A549 (cell line): ENCODE results near the gene NKAIN2. TPM values are rescaled to one million over a fixed set of nuclear protein-coding genes. Genes with fewer than 3 reads are reported as not detected.
"Not testable (repeated sequence)": the region's sequence is repeated elsewhere in the genome, so short reads cannot be mapped to it uniquely, and the experiment has no call there.

Experiments used
- ATAC-seq, 2 experiments: fragments of 200-7000 bp in 1 of 2; fragments of >200 bp in 1 of 2; cut with Nextera tagmentation in 1 of 2; cut with Tn5 transposase in 1 of 2; 3 replicates each; pipeline versions ENCODE4 v1.8.0 to v1.9.1; 2018 to 2020; ENCODE audit warnings: mild to moderate bottlenecking in 1 of 2, moderate library complexity in 1 of 2
- CTCF ChIA-PET: fragments of 300-600 bp; sonication (Branson Sonifier 250); formaldehyde crosslinking; extraction: SDS; loops from one replicate; lab custom pipeline; 2021; ENCODE audit warnings: antibody characterized with exemption, inconsistent platforms; lab: Yijun Ruan, JAX
- POLR2A ChIA-PET: fragments of 350-600 bp; formaldehyde crosslinking; extraction: SDS; loops from one replicate; lab custom pipeline; 2021; ENCODE audit warnings: antibody characterized with exemption, inconsistent platforms; lab: Yijun Ruan, JAX
- DNase-seq, 2 experiments: peaks; one replicate each; pipeline versions ENCODE4 v3.0.0 to v3.0.0-alpha.2; 2011 to 2016; ENCODE audit warnings: low read depth in 1 of 2, low spot score in 1 of 2
- FAIRE-seq: peaks from 2 replicates; lab custom pipeline; 2011; peaks lifted over from hg19 to GRCh38; lab: Jason Lieb, UNC
- H3K27ac ChIP-seq, 2 experiments: fragments of >200 bp; sonication (Bioruptor Twin); formaldehyde crosslinking; 3 replicates each; pipeline ENCODE4 v1.5.1; 2016 to 2017
- H3K4me1 ChIP-seq: fragments of >200 bp; sonication (Bioruptor Twin); formaldehyde crosslinking; 3 replicates; pipeline ENCODE4 v1.6.1; 2016
- H3K4me2 ChIP-seq: fragments of >200 bp; sonication (Bioruptor Twin); formaldehyde crosslinking; 3 replicates; pipeline ENCODE4 v1.6.1; 2016
- H3K4me3 ChIP-seq: fragments of >200 bp; sonication (Bioruptor Twin); formaldehyde crosslinking; 3 replicates; pipeline ENCODE4 v1.5.1; 2016
- H3K9me3 ChIP-seq: fragments of >200 bp; sonication (Bioruptor Twin); formaldehyde crosslinking; 3 replicates; pipeline ENCODE4 v1.6.1; 2016
- CHD2 ChIP-seq: fragments of 150-350 bp; IDR thresholded peaks from 2 replicates; pipeline ENCODE4 v1.6.1; 2014; ENCODE audit warnings: low read length; ENCODE audit not compliant: partially characterized antibody
- EHF ChIP-seq: fragments of 250-450 bp; sonication (Bioruptor Pico); IDR thresholded peaks from 2 replicates; pipeline ENCODE4 v1.5.0; 2020; ENCODE audit warnings: mild to moderate bottlenecking
- FOSB ChIP-seq: fragments of 250-450 bp; sonication (Bioruptor Pico); IDR thresholded peaks from 2 replicates; pipeline ENCODE4 v1.5.0; 2020; ENCODE audit warnings: mild to moderate bottlenecking, moderate library complexity
- HOXB13 ChIP-seq: fragments of 250-450 bp; sonication (Bioruptor Pico); IDR thresholded peaks from 2 replicates; pipeline ENCODE4 v1.5.0; 2020; ENCODE audit warnings: low read depth, mild to moderate bottlenecking, moderate library complexity
- HOXB5 ChIP-seq: fragments of 250-450 bp; sonication (Bioruptor Pico); IDR thresholded peaks from 2 replicates; pipeline ENCODE4 v1.5.0; 2020; ENCODE audit warnings: mild to moderate bottlenecking, moderate library complexity
- JUNB ChIP-seq: fragments of >200 bp; sonication (Bioruptor Twin); formaldehyde crosslinking; IDR thresholded peaks from 2 replicates; pipeline ENCODE4 v1.6.1; 2016
- MAFK ChIP-seq: fragments of 450-650 bp; IDR thresholded peaks from 2 replicates; pipeline ENCODE4 v1.6.1; 2014; ENCODE audit not compliant: partially characterized antibody
- NFE2L2 ChIP-seq: fragments of 150-350 bp; conservative IDR thresholded peaks from 2 replicates; pipeline ENCODE4 v1.6.1; 2014; ENCODE audit warnings: low read length
- NR3C1 ChIP-seq: fragments of >200 bp; sonication (Bioruptor Twin); formaldehyde crosslinking; IDR thresholded peaks from 3 replicates; pipeline ENCODE4 v1.6.1; 2017
- POLR2AphosphoS2 ChIP-seq: conservative IDR thresholded peaks from 2 replicates; pipeline ENCODE4 v1.6.1; 2012; ENCODE audit warnings: low read length, improper control_type of control experiment, inconsistent platforms
- RFX5 ChIP-seq: fragments of 450-650 bp; IDR thresholded peaks from 2 replicates; pipeline ENCODE4 v1.7.1; 2014; ENCODE audit warnings: antibody characterized with exemption, mild to moderate bottlenecking, moderate library complexity
- SMC3 ChIP-seq: fragments of >200 bp; sonication (Bioruptor Twin); formaldehyde crosslinking; IDR thresholded peaks from 3 replicates; pipeline ENCODE4 v1.6.1; 2018; ENCODE audit warnings: inconsistent platforms
- SREBF2 ChIP-seq: fragments of 450-650 bp; IDR thresholded peaks from 2 replicates; pipeline ENCODE4 v1.6.1; 2014; ENCODE audit warnings: mild to moderate bottlenecking, moderate library complexity
- ZFP36 ChIP-seq: fragments of 450-650 bp; IDR thresholded peaks from 2 replicates; pipeline ENCODE4 v1.6.1; 2014; ENCODE audit warnings: borderline replicate concordance; ENCODE audit not compliant: partially characterized antibody
- ZNF302 ChIP-seq: fragments of 250-450 bp; sonication (Bioruptor Pico); IDR thresholded peaks from 2 replicates; pipeline ENCODE4 v1.9.0; 2021; ENCODE audit warnings: inconsistent platforms, mild to moderate bottlenecking, moderate library complexity
- WGBS: methylation state at CpG from one replicate; pipeline ENCODE4 v1.1.6; 2017; ENCODE audit errors: missing lambda C conversion rate; 5-methylcytosine and 5-hydroxymethylcytosine counted together
- polyA plus RNA-seq, 4 experiments: library from polyadenylated mRNA; depleted of rRNA in 3 of 4; stranded (reverse); fragments of >200 nt; fragmentation: RNase III in 1 of 4; extraction: RNeasy Plus Mini Kit Qiagen cat#74134 plus additional on column Dnase treatment in 1 of 4; gene quantifications; 2 replicates in 3 of 4; 3 replicates in 1 of 4; pipeline ENCODE4 v1.2.3, GENCODE V29; 2011 to 2017
- TF ChIP-seq, protein P1 (sequence below): fragments of 200-600 bp; sonication (generic); IDR thresholded peaks from 2 replicates; pipeline ENCODE4 v1.6.1; 2016; ENCODE audit warnings: antibody characterized with exemption, mild to moderate bottlenecking, moderate library complexity
- TF ChIP-seq, protein P2 (sequence below): fragments of 150-350 bp; IDR thresholded peaks from 2 replicates; pipeline ENCODE4 v1.6.1; 2014; ENCODE audit warnings: low read depth, mild to moderate bottlenecking, low read length

NKAIN2 gene
- polyA plus RNA-seq, 2 of the 4 experiments (the other 2 are of a cell fraction): not detected

DNA sequence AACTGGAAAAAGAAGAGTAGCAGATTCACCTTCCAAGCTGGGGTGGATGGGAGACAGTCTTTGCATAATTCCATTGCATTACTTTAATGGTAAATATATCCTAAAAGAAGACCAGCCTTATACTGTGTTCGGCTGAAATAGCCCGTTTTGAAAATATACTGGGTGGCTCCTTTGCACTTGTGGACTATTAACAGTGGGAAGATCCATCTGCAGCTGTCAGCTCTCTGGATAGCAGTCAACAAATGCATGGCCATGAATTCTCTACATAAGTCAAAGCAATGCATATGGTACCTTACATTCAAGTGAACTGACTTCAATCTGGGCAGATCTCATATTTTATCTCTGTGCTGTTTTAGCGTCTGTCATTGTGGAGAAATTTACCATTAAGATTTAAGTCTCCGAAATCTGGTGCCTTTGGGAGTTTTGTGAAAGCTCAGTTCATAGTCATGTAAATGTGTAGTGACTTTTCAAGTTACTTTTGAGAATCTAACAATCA, 758.0 kb downstream of the NKAIN2 start:
- no peak for TF ChIP-seq SREBF2
- no peak for TF ChIP-seq EHF (CRISPR knock-in tag)
- no peak for TF ChIP-seq FOSB (CRISPR knock-in tag)
- Histone ChIP-seq H3K9me3 (no peaks in the 10 kb centered on the region), H3K27ac (no peak overlapping the region), H3K4me1 (no peaks in the 10 kb centered on the region), H3K4me3 (no peak overlapping the region), H3K4me2 (no peak overlapping the region)
- WGBS: 0% methylated on average over 4 of the region's 4 CpGs
- POLR2A ChIA-PET: no interaction called here
- no peak for DNase-seq
- ATAC-seq: no peak
- CTCF ChIA-PET: no interaction called here
- no peak for FAIRE-seq

DNA sequence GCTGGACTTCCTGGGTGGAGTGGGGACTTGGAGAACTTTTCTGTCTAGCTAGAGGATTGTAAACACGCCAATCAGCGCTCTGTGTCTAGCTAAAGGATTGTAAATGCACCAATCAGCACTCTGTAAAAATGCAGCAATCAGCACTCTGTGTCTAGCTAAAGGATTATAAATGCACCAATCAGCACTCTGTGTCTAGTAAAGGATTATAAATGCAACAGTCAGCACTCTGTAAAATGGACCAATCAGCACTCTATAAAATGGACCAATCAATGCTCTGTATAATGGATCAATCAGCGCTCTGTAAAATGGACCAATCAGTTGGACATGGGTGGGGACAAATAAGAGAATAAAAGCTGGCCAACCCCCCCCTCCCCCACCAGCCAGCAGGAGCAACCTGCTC, 760.5 kb downstream of the NKAIN2 start:
- WGBS: 10% methylated on average over 3 of the region's 3 CpGs
- peak; percentile 53 for TF ChIP-seq MAFK
- TF ChIP-seq, all 56 proteins: peak for 1; not testable (repeated sequence) for 55
- CTCF ChIA-PET, H3K4me3 ChIP-seq, DNase-seq, H3K9me3 ChIP-seq, H3K4me1 ChIP-seq, H3K27ac ChIP-seq, POLR2A ChIA-PET, FAIRE-seq, H3K4me2 ChIP-seq, ATAC-seq: not testable (repeated sequence)

GRCh38 chr6:124567401-124567800, 763.7 kb downstream of the NKAIN2 start:
- WGBS: 39% methylated on average over 5 of the region's 5 CpGs
- CTCF ChIA-PET: no interaction called here

DNA sequence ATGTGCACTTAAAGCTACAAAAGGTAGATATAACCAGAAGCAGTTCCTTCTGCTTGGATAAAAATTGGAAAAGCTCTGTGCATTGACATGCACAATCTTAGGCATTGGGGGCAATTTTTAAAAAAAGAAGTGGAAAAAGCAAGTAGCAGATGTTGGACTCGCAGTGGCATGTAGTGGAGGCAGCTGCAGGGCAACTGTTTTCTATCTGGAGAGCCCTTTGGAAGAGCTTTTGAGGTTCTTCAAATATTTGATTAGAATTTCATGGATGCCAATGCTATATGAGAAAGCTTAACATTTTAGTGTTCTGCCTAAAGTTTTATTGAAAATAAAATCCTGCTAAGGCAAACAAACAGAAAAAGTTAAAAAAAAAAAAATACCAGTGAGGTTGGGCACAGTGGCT, 770.3 kb downstream of the NKAIN2 start:
- no peak for ATAC-seq
- FAIRE-seq: no peak
- CTCF ChIA-PET: no interaction called here
- Histone ChIP-seq H3K4me2 (no peak overlapping the region), H3K4me1 (no peaks in the 10 kb centered on the region), H3K27ac (no peak overlapping the region), H3K9me3 (no peaks in the 10 kb centered on the region), H3K4me3 (no peak overlapping the region)
- POLR2A ChIA-PET: no interaction called here
- WGBS: 4% methylated on average over 1 of the region's 1 CpG
- TF ChIP-seq ZNF302 (CRISPR knock-in tag): no peak
- no peak for TF ChIP-seq HOXB13 (CRISPR knock-in tag)
- no peak for TF ChIP-seq RFX5
- no peak for TF ChIP-seq FOSB (CRISPR knock-in tag)
- TF ChIP-seq, protein P1, sequence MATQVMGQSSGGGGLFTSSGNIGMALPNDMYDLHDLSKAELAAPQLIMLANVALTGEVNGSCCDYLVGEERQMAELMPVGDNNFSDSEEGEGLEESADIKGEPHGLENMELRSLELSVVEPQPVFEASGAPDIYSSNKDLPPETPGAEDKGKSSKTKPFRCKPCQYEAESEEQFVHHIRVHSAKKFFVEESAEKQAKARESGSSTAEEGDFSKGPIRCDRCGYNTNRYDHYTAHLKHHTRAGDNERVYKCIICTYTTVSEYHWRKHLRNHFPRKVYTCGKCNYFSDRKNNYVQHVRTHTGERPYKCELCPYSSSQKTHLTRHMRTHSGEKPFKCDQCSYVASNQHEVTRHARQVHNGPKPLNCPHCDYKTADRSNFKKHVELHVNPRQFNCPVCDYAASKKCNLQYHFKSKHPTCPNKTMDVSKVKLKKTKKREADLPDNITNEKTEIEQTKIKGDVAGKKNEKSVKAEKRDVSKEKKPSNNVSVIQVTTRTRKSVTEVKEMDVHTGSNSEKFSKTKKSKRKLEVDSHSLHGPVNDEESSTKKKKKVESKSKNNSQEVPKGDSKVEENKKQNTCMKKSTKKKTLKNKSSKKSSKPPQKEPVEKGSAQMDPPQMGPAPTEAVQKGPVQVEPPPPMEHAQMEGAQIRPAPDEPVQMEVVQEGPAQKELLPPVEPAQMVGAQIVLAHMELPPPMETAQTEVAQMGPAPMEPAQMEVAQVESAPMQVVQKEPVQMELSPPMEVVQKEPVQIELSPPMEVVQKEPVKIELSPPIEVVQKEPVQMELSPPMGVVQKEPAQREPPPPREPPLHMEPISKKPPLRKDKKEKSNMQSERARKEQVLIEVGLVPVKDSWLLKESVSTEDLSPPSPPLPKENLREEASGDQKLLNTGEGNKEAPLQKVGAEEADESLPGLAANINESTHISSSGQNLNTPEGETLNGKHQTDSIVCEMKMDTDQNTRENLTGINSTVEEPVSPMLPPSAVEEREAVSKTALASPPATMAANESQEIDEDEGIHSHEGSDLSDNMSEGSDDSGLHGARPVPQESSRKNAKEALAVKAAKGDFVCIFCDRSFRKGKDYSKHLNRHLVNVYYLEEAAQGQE: no peak
- no peak for TF ChIP-seq POLR2AphosphoS2
- no peak for TF ChIP-seq SMC3
- no peak for TF ChIP-seq HOXB5
- TF ChIP-seq CHD2: no peak
- TF ChIP-seq JUNB: no peak
- no peak for TF ChIP-seq ZFP36
- TF ChIP-seq, protein P2, sequence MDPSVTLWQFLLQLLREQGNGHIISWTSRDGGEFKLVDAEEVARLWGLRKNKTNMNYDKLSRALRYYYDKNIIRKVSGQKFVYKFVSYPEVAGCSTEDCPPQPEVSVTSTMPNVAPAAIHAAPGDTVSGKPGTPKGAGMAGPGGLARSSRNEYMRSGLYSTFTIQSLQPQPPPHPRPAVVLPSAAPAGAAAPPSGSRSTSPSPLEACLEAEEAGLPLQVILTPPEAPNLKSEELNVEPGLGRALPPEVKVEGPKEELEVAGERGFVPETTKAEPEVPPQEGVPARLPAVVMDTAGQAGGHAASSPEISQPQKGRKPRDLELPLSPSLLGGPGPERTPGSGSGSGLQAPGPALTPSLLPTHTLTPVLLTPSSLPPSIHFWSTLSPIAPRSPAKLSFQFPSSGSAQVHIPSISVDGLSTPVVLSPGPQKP: no peak
- no peak for TF ChIP-seq NFE2L2
- no peak for TF ChIP-seq EHF (CRISPR knock-in tag)
- DNase-seq: no peak

More at GRCh38 chr6:124567401-124567800, 763.7 kb downstream of the NKAIN2 start:
- H3K4me2 ChIP-seq: no peak overlapping the region
- POLR2A ChIA-PET: no interaction called here
- H3K9me3 ChIP-seq: no peaks in the 10 kb centered on the region
- H3K4me3 ChIP-seq: no peak overlapping the region
- no peak for TF ChIP-seq SREBF2
- no peak for TF ChIP-seq NR3C1
- TF ChIP-seq, all 56 proteins: peak for 0
- no peak for FAIRE-seq
- no peaks in the 10 kb centered on the region for H3K4me1 ChIP-seq
- H3K27ac ChIP-seq: no peak overlapping the region
- no peak for ATAC-seq
- DNase-seq: no peak
